HUES6 (cell line): Measurements from ENCODE around the gene RIN3.

Source experiments
- H3K27ac ChIP-seq: 2 replicates; pipeline ENCODE4 v1.7.0; 2013; ENCODE audit warnings: low read depth, mild to moderate bottlenecking, low read length, inconsistent platforms
- H3K27me3 ChIP-seq: 2 replicates; pipeline ENCODE4 v1.6.1; 2013; ENCODE audit warnings: low read length; ENCODE audit not compliant: control insufficient read depth, insufficient read depth
- H3K36me3 ChIP-seq: 2 replicates; pipeline ENCODE4 v1.6.1; 2013; ENCODE audit warnings: low read length; ENCODE audit not compliant: control insufficient read depth, insufficient read depth
- H3K4me1 ChIP-seq: 2 replicates; pipeline ENCODE4 v1.6.1; 2013; ENCODE audit warnings: low read length; ENCODE audit not compliant: control insufficient read depth, insufficient read depth
- H3K4me3 ChIP-seq: 2 replicates; pipeline ENCODE4 v1.5.1; 2013; ENCODE audit warnings: low read depth, low read length
- H3K9ac ChIP-seq: one replicate; pipeline ENCODE4 v1.6.1; 2013; ENCODE audit warnings: mild to moderate bottlenecking, low read length
- H3K9me3 ChIP-seq: 2 replicates; pipeline ENCODE4 v1.6.1; 2013; ENCODE audit warnings: low read depth, low read length; ENCODE audit not compliant: control insufficient read depth, insufficient read depth

The RIN3 gene

GRCh38 chr14:92513204-92513965 lies at the start of gene RIN3:
RIN3 (plus strand) TSS chr14:92513781; CDS start chr14:92513933, 152 bp downstream.
- no peaks in the 10 kb centered on the region for H3K9me3 ChIP-seq
- H3K9ac ChIP-seq, result peak within 1 kb of the TSS; percentile 67
- H3K27ac ChIP-seq, result no peak within 1 kb of the TSS
- H3K4me1 ChIP-seq, result peaks cover 13% of the 10 kb centered on the region
- H3K4me3 ChIP-seq, result peak within 1 kb of the TSS; percentile 82
- no peaks in the 10 kb centered on the region for H3K36me3 ChIP-seq
- H3K27me3 ChIP-seq, result peaks cover 39% of the 10 kb centered on the region

- no peak overlapping the region for H3K9ac ChIP-seq
- peaks cover 7% of the 10 kb centered on the region; the same call in 1 of the 2 replicates for H3K4me1 ChIP-seq
- no peaks in the 10 kb centered on the region for H3K36me3 ChIP-seq
- no peak overlapping the region for H3K4me3 ChIP-seq
- H3K27ac ChIP-seq, result no peak overlapping the region
- no peaks in the 10 kb centered on the region for H3K27me3 ChIP-seq
- H3K9me3 ChIP-seq, result peaks cover 9% of the 10 kb centered on the region
Measured at GRCh38 chr14:92464156-92464555, 49.4 kb upstream of the RIN3 start.

GRCh38 chr14:92464716-92465115 lies 48.9 kb upstream of the RIN3 start:
- Histone ChIP-seq H3K36me3 (no peaks in the 10 kb centered on the region), H3K27me3 (no peaks in the 10 kb centered on the region), H3K4me3 (no peak overlapping the region), H3K4me1 (0 out of 2 replicates have a peak, but pooled peaks cover 3% of the 10 kb centered on the region), H3K27ac (no peak overlapping the region), H3K9me3 (peaks cover 9% of the 10 kb centered on the region), H3K9ac (no peak overlapping the region)

- Histone ChIP-seq H3K4me1 (0 out of 2 replicates have a peak, but pooled peaks cover 3% of the 10 kb centered on the region), H3K27me3 (no peaks in the 10 kb centered on the region), H3K27ac (no peak overlapping the region), H3K9me3 (peaks cover 13% of the 10 kb centered on the region), H3K4me3 (no peak overlapping the region), H3K36me3 (no peaks in the 10 kb centered on the region), H3K9ac (peak overlapping the region; percentile 26)
Measured at GRCh38 chr14:92465353-92466055, 48.1 kb upstream of the RIN3 start.

- H3K27ac ChIP-seq, result no peak overlapping the region
- H3K4me1 ChIP-seq, result peaks cover 6% of the 10 kb centered on the region
- H3K9me3 ChIP-seq, result peaks cover 13% of the 10 kb centered on the region
- H3K9ac ChIP-seq, result no peak overlapping the region
- H3K36me3 ChIP-seq, result no peaks in the 10 kb centered on the region
- H3K27me3 ChIP-seq, result no peaks in the 10 kb centered on the region
- no peak overlapping the region for H3K4me3 ChIP-seq
Measured at GRCh38 chr14:92466059-92466458, 47.5 kb upstream of the RIN3 start.

- H3K36me3 ChIP-seq, result no peaks in the 10 kb centered on the region
- peaks cover 20% of the 10 kb centered on the region for H3K4me1 ChIP-seq
- H3K27ac ChIP-seq, result no peak overlapping the region
- H3K27me3 ChIP-seq, result no peaks in the 10 kb centered on the region
- no peak overlapping the region for H3K4me3 ChIP-seq
- H3K9ac ChIP-seq, result no peak overlapping the region
- H3K9me3 ChIP-seq, result peaks cover 13% of the 10 kb centered on the region
Measured at GRCh38 chr14:92469515-92469914, 44.1 kb upstream of the RIN3 start.

GRCh38 chr14:92470215-92470614 lies 43.4 kb upstream of the RIN3 start:
- no peaks in the 10 kb centered on the region for H3K27me3 ChIP-seq
- no peak overlapping the region for H3K27ac ChIP-seq
- no peaks in the 10 kb centered on the region for H3K36me3 ChIP-seq
- no peak overlapping the region for H3K9ac ChIP-seq
- H3K4me3 ChIP-seq, result no peak overlapping the region
- H3K4me1 ChIP-seq, result peaks cover 18% of the 10 kb centered on the region
- peaks cover 13% of the 10 kb centered on the region for H3K9me3 ChIP-seq

- Histone ChIP-seq H3K4me3 (no peak overlapping the region), H3K9ac (no peak overlapping the region), H3K4me1 (peaks cover 17% of the 10 kb centered on the region), H3K27ac (no peak overlapping the region), H3K36me3 (no peaks in the 10 kb centered on the region), H3K9me3 (peaks cover 13% of the 10 kb centered on the region), H3K27me3 (no peaks in the 10 kb centered on the region)
Measured at GRCh38 chr14:92470811-92471210, 42.8 kb upstream of the RIN3 start.

GRCh38 chr14:92471919-92472318 lies 41.7 kb upstream of the RIN3 start:
- no peak overlapping the region for H3K9ac ChIP-seq
- H3K9me3 ChIP-seq, result peaks cover 9% of the 10 kb centered on the region
- H3K36me3 ChIP-seq, result no peaks in the 10 kb centered on the region
- H3K27ac ChIP-seq, result no peak overlapping the region
- no peaks in the 10 kb centered on the region for H3K27me3 ChIP-seq
- H3K4me1 ChIP-seq, result peaks cover 17% of the 10 kb centered on the region
- H3K4me3 ChIP-seq, result no peak overlapping the region

- no peak overlapping the region for H3K9ac ChIP-seq
- H3K4me3 ChIP-seq, result no peak overlapping the region
- no peaks in the 10 kb centered on the region for H3K27me3 ChIP-seq
- peaks cover 17% of the 10 kb centered on the region for H3K4me1 ChIP-seq
- H3K9me3 ChIP-seq, result peaks cover 4% of the 10 kb centered on the region; the same call in 1 of the 2 replicates
- H3K27ac ChIP-seq, result no peak overlapping the region
- H3K36me3 ChIP-seq, result no peaks in the 10 kb centered on the region
Measured at GRCh38 chr14:92472860-92473259, 40.7 kb upstream of the RIN3 start.

GRCh38 chr14:92473261-92473968 lies 40.2 kb upstream of the RIN3 start:
- H3K9me3 ChIP-seq, result 0 out of 2 replicates have a peak, but pooled peaks cover 3% of the 10 kb centered on the region
- H3K27me3 ChIP-seq, result no peaks in the 10 kb centered on the region
- H3K4me1 ChIP-seq, result peaks cover 17% of the 10 kb centered on the region
- H3K27ac ChIP-seq, result no peak overlapping the region
- no peak overlapping the region for H3K9ac ChIP-seq
- no peaks in the 10 kb centered on the region for H3K36me3 ChIP-seq
- no peak overlapping the region for H3K4me3 ChIP-seq
